GM12878 (cell line): ENCODE measurements around the gene ZNF592. TPM values are rescaled to one million over a fixed set of nuclear protein-coding genes. Genes with fewer than 3 reads are reported as not detected.

ENCODE experiments used
- ATAC-seq: fragments of 200-7000 bp; cut with Tn5 transposase; 3 replicates; pipeline ENCODE4 v1.9.1; 2020; ENCODE audit warnings: mild to moderate bottlenecking, moderate library complexity
- BruUV-seq: library from RNA; stranded (reverse); fragments of 400-500 nt; replicated peaks from 2 replicates; lab custom pipeline; 2021; lab: Mats Ljungman, UMichigan
- CTCF ChIA-PET: fragments of 300-600 bp; sonication (Branson Sonifier 250); formaldehyde crosslinking; extraction: SDS; loops from one replicate; lab custom pipeline; 2021; ENCODE audit warnings: inconsistent platforms; lab: Yijun Ruan, JAX
- POLR2A ChIA-PET: fragments of 350-600 bp; formaldehyde crosslinking; extraction: SDS; loops from one replicate; lab custom pipeline; 2021; ENCODE audit warnings: inconsistent platforms; lab: Charles Lee
- RAD21 ChIA-PET: fragments of 300-600 bp; sonication (Branson Sonifier 250); formaldehyde crosslinking; loops from one replicate; lab custom pipeline; 2023; ENCODE audit warnings: antibody characterized with exemption; ENCODE audit not compliant: unreplicated experiment; lab: Charles Lee
- SMC1A ChIA-PET: fragments of 300-600 bp; sonication (Branson Sonifier 250); formaldehyde crosslinking; loops from one replicate; lab custom pipeline; 2023; ENCODE audit not compliant: unreplicated experiment, uncharacterized antibody; lab: Charles Lee
- DNase-seq: peaks from one replicate; pipeline ENCODE4 v3.0.0-alpha.2; 2011; ENCODE audit warnings: low read depth, low spot score
- FAIRE-seq: peaks from 3 replicates; lab custom pipeline; 2011; peaks lifted over from hg19 to GRCh38; lab: Jason Lieb, UNC
- H2AFZ ChIP-seq: 2 replicates; pipeline ENCODE4 v1.6.0; 2011; ENCODE audit warnings: low read depth, low read length, control low read depth; ENCODE audit not compliant: control insufficient read depth
- H3K27ac ChIP-seq: 2 replicates; pipeline ENCODE4 v1.5.1; 2011; ENCODE audit warnings: control low read depth; ENCODE audit not compliant: control insufficient read depth, insufficient read depth
- H3K27me3 ChIP-seq, 2 experiments: replicated peaks in 1 of 2; 2 replicates each; pipeline versions ENCODE4 v1.6.0 to v1.6.1; 2011; ENCODE audit warnings: low read length in 1 of 2; ENCODE audit not compliant: control insufficient read depth in 2 of 2, insufficient read depth in 2 of 2
- H3K36me3 ChIP-seq, 2 experiments: 2 replicates each; pipeline ENCODE4 v1.5.1; 2011; ENCODE audit warnings: low read length in 1 of 2; ENCODE audit not compliant: control insufficient read depth in 2 of 2, insufficient read depth in 2 of 2
- H3K4me1 ChIP-seq: 2 replicates; pipeline ENCODE4 v1.6.1; 2011; ENCODE audit warnings: mild to moderate bottlenecking, low read length, moderate library complexity, mixed read lengths; ENCODE audit not compliant: control insufficient read depth, insufficient read depth
- H3K4me2 ChIP-seq: 2 replicates; pipeline ENCODE4 v1.6.0; 2011; ENCODE audit warnings: control low read depth; ENCODE audit not compliant: control insufficient read depth, insufficient read depth
- H3K4me3 ChIP-seq: fragments of 200-600 bp; sonication (generic); 2 replicates; pipeline ENCODE4 v1.5.1; 2016
- H3K79me2 ChIP-seq: 2 replicates; pipeline ENCODE4 v1.6.0; 2011; ENCODE audit warnings: low read length; ENCODE audit not compliant: control insufficient read depth, insufficient read depth
- H3K9ac ChIP-seq: 2 replicates; pipeline ENCODE4 v1.8.0; 2011; ENCODE audit warnings: low read length, control low read depth, mixed read lengths; ENCODE audit not compliant: control insufficient read depth, insufficient read depth
- H3K9me3 ChIP-seq: replicated peaks from 3 replicates; pipeline ENCODE4 v1.5.1; 2011; ENCODE audit warnings: mild to moderate bottlenecking, low read length; ENCODE audit not compliant: control insufficient read depth, insufficient read depth
- H4K20me1 ChIP-seq: 2 replicates; pipeline ENCODE4 v1.6.0; 2011; ENCODE audit not compliant: control insufficient read depth, insufficient read depth
- ATF2 ChIP-seq: IDR thresholded peaks from 2 replicates; pipeline ENCODE4 v1.6.1; 2012; ENCODE audit warnings: low read length, inconsistent platforms
- BCL3 ChIP-seq: IDR thresholded peaks from 2 replicates; pipeline ENCODE4 v1.6.1; 2011; ENCODE audit warnings: borderline replicate concordance, low read depth, mild to moderate bottlenecking, moderate library complexity, low read length; ENCODE audit not compliant: insufficient read depth, poor library complexity, severe bottlenecking
- CBX3 ChIP-seq: fragments of 200-600 bp; sonication (generic); IDR thresholded peaks from 2 replicates; pipeline ENCODE4 v1.6.1; 2016; ENCODE audit warnings: low read depth, borderline replicate concordance
- MAX ChIP-seq: IDR thresholded peaks from 2 replicates; pipeline ENCODE4 v1.6.1; 2012; ENCODE audit warnings: low read depth, low read length, improper control_type of control experiment
- MEF2A ChIP-seq: IDR thresholded peaks from 2 replicates; pipeline ENCODE4 v1.6.1; 2011; ENCODE audit warnings: low read depth, mild to moderate bottlenecking, low read length, moderate library complexity; ENCODE audit not compliant: insufficient read depth
- POU2F2 ChIP-seq: IDR thresholded peaks from 3 replicates; pipeline ENCODE4 v1.6.1; 2011; ENCODE audit warnings: low read depth, mild to moderate bottlenecking, low read length, borderline replicate concordance
- RB1 ChIP-seq: fragments of 450-650 bp; formaldehyde crosslinking; IDR thresholded peaks from 2 replicates; pipeline ENCODE4 v1.6.1; 2017; ENCODE audit warnings: mild to moderate bottlenecking, borderline replicate concordance
- SP1 ChIP-seq: IDR thresholded peaks from one replicate; pipeline ENCODE4 v1.6.1; 2011; ENCODE audit warnings: low read depth, low read length
- SPI1 ChIP-seq: IDR thresholded peaks from 2 replicates; pipeline ENCODE4 v1.6.1; 2011; ENCODE audit warnings: low read depth, mild to moderate bottlenecking, low read length, moderate library complexity, borderline replicate concordance; ENCODE audit not compliant: insufficient read depth
- STAT3 ChIP-seq: IDR thresholded peaks from 2 replicates; pipeline ENCODE4 v1.6.1; 2011; ENCODE audit warnings: low read depth, low read length, improper control_type of control experiment
- USF2 ChIP-seq: IDR thresholded peaks from 2 replicates; pipeline ENCODE4 v1.6.1; 2011; ENCODE audit warnings: low read depth, low read length, improper control_type of control experiment, borderline replicate concordance
- WRNIP1 ChIP-seq: IDR thresholded peaks from 2 replicates; pipeline ENCODE4 v1.6.1; 2011; ENCODE audit warnings: low read depth, low read length, improper control_type of control experiment, borderline replicate concordance
- ZNF217 ChIP-seq: fragments of 450-650 bp; IDR thresholded peaks from 2 replicates; pipeline ENCODE4 v1.6.1; 2017; ENCODE audit warnings: antibody characterized with exemption, mild to moderate bottlenecking
- ZNF24 ChIP-seq: fragments of 450-650 bp; IDR thresholded peaks from 2 replicates; pipeline ENCODE4 v1.6.1; 2017; ENCODE audit warnings: antibody characterized with exemption, mild to moderate bottlenecking
- ZNF592 ChIP-seq: fragments of 450-650 bp; IDR thresholded peaks from 2 replicates; pipeline ENCODE4 v1.6.1; 2017; ENCODE audit warnings: mild to moderate bottlenecking, moderate library complexity
- WGBS: methylation state at CpG from one replicate; pipeline ENCODE4 v1.1.6; 2016; ENCODE audit warnings: low lambda C conversion rate; ENCODE audit not compliant: insufficient replicate concordance, insufficient coverage; ENCODE audit errors: missing lambda C conversion rate; 5-methylcytosine and 5-hydroxymethylcytosine counted together
- in situ Hi-C: fragments of 300-500 bp; cut with MboI; formaldehyde crosslinking; loops from 9 replicates; pipeline ENCODE4 v1.14.3; 2018; ENCODE audit warnings: mixed read lengths
- intact Hi-C: fragments of 100-400 bp; cut with micrococcal nuclease; formaldehyde crosslinking; loops from one replicate; pipeline ENCODE4 v1.14.2; 2022; ENCODE audit not compliant: unreplicated experiment
- polyA plus RNA-seq, 11 experiments: library from polyadenylated mRNA; depleted of rRNA in 4 of 11; unstranded in 6 of 11; stranded (reverse) in 5 of 11; fragments of >200 nt; fragmentation: Nextera tagmentation in 4 of 11; fragmentation: Illumina TruSeq in 1 of 11; extraction: Ambion mirVana in 4 of 11; extraction: Trizol in 1 of 11; gene quantifications; 1 replicate in 1 of 11; 2 replicates in 10 of 11; pipeline versions ENCODE4 v1.2.1 to v1.2.3, GENCODE V29; 2011 to 2016; ENCODE audit warnings: inconsistent platforms in 2 of 11, missing spikeins in 2 of 11, low read depth in 1 of 11
- total RNA-seq, 4 experiments: library from RNA; depleted of rRNA in 3 of 4; stranded (reverse); fragments of >200 nt in 3 of 4; fragmentation: Illumina TruSeq in 1 of 4; extraction: Trizol in 1 of 4; gene quantifications; 2 replicates each; pipeline versions ENCODE4 v1.2.1 to v1.2.3, GENCODE V29; 2013 to 2021

The ZNF592 gene
- total and polyA plus RNA-seq, 10 of the 15 experiments (the other 5 are each of a cell fraction or from before 2014, with no cell fraction given) = 0.95 to 23.7 (median 8.6) TPM

- intact Hi-C loops = no loop called here
- Histone ChIP-seq H4K20me1 (no peaks in the 10 kb centered on the region), H3K4me2 (no peak overlapping the region), H3K36me3 (no peaks in the 10 kb centered on the region)
- TF ChIP-seq STAT3 (no peak), BCL3 (no peak), ATF2 (no peak), RB1 (no peak), MEF2A (no peak), MAX (no peak), ZNF24 (no peak), CBX3 (no peak), USF2 (no peak), ZNF217 (no peak), ZNF592 (no peak), WRNIP1 (no peak), SPI1 (no peak), SP1 (no peak), POU2F2 (no peak)
- TF ChIP-seq, all 136 proteins: peak for 0
- H3K27ac ChIP-seq = no peak overlapping the region
- ATAC-seq = no peak
- WGBS = 15% methylated on average over 4 of the region's 4 CpGs
- H3K4me1 ChIP-seq = no peaks in the 10 kb centered on the region
- POLR2A ChIA-PET = interaction anchor here (0.5 to 0.6 kb wide), 2 partner anchors 82 to 252 kb away, joined by 5 to 9 read pairs; no protein-coding TSS in a partner anchor
- H3K27me3 ChIP-seq = peaks cover 2 to 11% of the 10 kb centered on the region in 2 experiments
- FAIRE-seq = no peak
- H3K4me3 ChIP-seq = no peak overlapping the region
- in situ Hi-C loops = no loop called here
- RAD21 ChIA-PET = interaction anchor here (1.1 kb wide), 1 partner anchor 236 kb away, joined by 3 read pairs; no protein-coding TSS in a partner anchor
- H2AFZ ChIP-seq = no peak overlapping the region
- CTCF ChIA-PET = interaction anchor here (1.0 to 3.4 kb wide), 5 partner anchors 11 to 211 kb away, joined by 3 to 18 read pairs (median 3); no protein-coding TSS in a partner anchor
- H3K79me2 ChIP-seq = no peaks in the 10 kb centered on the region
- no TSS peak for BruUV-seq
- SMC1A ChIA-PET = interaction anchor here (0.5 to 1.6 kb wide), 6 partner anchors 11 to 94 kb away, joined by 3 to 4 read pairs (median 3); no protein-coding TSS in a partner anchor
- no peak for DNase-seq
- no peaks in the 10 kb centered on the region for H3K9me3 ChIP-seq
- no peak overlapping the region for H3K9ac ChIP-seq
Observed at GRCh38 chr15:84834229-84834955, 86.0 kb downstream of the ZNF592 start.
